ENCODE results near the gene ZNF597.

ZNF597 gene

GRCh38 chr16:3469736-3470135 lies 26.4 kb upstream of the ZNF597 start:
- no peak for DNase-seq (ENCODE audit: low read depth)
- TF ChIP-seq, protein P1, sequence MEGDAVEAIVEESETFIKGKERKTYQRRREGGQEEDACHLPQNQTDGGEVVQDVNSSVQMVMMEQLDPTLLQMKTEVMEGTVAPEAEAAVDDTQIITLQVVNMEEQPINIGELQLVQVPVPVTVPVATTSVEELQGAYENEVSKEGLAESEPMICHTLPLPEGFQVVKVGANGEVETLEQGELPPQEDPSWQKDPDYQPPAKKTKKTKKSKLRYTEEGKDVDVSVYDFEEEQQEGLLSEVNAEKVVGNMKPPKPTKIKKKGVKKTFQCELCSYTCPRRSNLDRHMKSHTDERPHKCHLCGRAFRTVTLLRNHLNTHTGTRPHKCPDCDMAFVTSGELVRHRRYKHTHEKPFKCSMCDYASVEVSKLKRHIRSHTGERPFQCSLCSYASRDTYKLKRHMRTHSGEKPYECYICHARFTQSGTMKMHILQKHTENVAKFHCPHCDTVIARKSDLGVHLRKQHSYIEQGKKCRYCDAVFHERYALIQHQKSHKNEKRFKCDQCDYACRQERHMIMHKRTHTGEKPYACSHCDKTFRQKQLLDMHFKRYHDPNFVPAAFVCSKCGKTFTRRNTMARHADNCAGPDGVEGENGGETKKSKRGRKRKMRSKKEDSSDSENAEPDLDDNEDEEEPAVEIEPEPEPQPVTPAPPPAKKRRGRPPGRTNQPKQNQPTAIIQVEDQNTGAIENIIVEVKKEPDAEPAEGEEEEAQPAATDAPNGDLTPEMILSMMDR (IDR thresholded peaks at IDR 0.05; ENCODE audit: low read depth, low read length, missing control alignments), result no peak
- H3K4me3 ChIP-seq (ENCODE audit: low read depth, low read length), result no peak overlapping the region
- in situ Hi-C loops (cut with HindIII; ENCODE audit: low sequenced_read_pairs), result no loop called here

DNA sequence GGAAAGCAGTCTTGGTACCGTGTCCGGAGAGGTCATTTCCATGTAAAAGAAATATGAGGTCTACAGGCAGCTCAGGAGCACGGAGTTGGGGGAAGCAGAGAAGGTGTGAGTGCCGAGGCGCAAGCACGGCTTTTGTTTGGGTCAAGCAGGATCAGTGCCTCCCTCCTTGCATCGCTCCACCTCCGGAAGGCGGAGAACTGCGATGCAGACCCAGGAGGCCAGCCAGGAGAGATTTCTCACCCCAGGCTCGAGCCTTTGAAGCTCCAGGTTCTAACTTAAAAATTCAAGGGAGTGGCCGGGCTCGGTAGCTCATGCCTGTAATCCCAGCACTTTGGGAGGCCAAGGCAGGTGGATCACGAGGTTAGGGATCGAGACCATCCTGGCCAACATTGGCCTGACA lies 25.2 kb upstream of the ZNF597 start:
- no peak for DNase-seq (ENCODE audit: low read depth)
- TF ChIP-seq, protein P1 (IDR thresholded peaks at IDR 0.05; ENCODE audit: low read depth, low read length, missing control alignments), result no peak
- H3K4me3 ChIP-seq (ENCODE audit: low read depth, low read length), result no peak overlapping the region
- in situ Hi-C loops (cut with HindIII; ENCODE audit: low sequenced_read_pairs), result no loop called here

DNA sequence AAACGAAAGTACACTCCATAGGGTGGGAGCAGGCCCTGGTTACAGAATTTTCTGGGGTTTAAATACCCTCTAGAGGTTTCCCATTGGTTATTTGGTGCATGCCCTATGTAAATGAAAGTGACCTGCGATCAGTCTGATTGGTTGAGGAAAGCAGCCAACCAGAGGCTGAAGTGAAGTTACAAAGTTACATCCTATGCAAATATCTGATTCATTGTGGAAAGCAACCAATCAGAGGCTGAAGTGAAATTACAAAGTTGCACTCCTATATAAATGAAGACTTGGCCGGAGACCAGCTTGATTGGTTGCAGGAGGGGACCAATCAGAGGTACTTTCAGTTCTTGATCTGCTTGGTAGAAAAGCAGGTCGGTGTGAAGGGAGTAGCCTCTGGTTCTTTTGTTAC lies 24.6 kb upstream of the ZNF597 start:
- H3K4me3 ChIP-seq (ENCODE audit: low read depth, low read length), result no peak overlapping the region
- TF ChIP-seq, protein P1 (IDR thresholded peaks at IDR 0.05; ENCODE audit: low read depth, low read length, missing control alignments), result no peak
- no peak for DNase-seq (ENCODE audit: low read depth)
- in situ Hi-C loops (cut with HindIII; ENCODE audit: low sequenced_read_pairs), result no loop called here

DNA sequence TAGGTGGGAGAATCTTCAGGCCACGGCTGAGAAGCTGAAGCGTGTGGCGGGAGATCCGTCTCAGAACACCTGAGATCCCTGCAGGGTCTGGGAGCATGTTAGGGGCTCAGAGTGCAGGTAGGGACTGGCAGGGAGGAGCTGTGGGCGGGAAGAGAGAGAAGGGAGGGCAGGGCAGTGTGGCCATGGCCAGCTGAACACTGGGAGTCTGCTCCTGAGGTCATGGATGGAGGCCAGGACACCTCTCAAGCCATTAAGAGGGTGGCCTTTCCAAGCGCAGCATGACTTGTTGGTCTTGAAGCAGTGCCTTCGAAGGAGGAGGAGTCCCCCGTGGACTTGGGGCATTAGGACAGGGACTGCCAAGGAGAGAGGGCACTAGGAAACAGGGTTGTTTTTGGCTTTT lies 23.9 kb upstream of the ZNF597 start:
- H3K4me3 ChIP-seq (ENCODE audit: low read depth, low read length), result no peak overlapping the region
- in situ Hi-C loops (cut with HindIII; ENCODE audit: low sequenced_read_pairs), result no loop called here
- no peak for DNase-seq (ENCODE audit: low read depth)
- TF ChIP-seq, protein P1 (IDR thresholded peaks at IDR 0.05; ENCODE audit: low read depth, low read length, missing control alignments), result no peak

DNA sequence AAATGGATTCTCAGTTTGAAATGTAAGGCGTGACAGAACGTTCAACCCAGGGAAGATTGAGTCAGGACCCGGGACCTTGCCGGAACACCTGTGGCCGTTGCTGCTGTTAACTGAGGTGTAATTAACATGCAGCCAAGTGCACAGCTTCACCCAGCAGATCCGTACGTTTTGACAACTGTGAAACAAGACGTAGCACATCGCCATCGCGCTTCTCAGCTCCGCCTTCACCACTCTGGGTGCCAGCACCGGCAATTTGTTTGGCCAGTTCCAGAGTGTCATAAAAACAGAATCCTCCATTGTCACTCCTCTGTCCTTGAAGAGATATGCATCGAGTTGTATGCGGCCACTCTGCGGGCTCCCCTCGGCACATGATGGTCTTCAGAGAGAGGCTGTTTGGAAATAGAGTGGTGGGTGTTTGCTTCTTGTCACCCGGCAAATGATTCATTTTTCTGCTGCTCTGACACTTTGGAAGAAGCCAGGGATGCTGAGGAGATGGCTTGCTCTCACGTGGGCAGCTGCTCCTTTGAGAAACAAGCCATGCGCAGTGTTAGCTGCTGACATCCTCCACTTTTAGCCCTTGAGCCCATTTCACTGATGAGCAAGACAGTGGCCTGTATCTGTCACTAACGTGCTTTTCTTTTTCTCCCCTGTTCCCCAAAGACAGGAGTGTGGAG lies 22.7 kb upstream of the ZNF597 start:
- no peak overlapping the region for H3K4me3 ChIP-seq (ENCODE audit: low read depth, low read length)
- no peak for DNase-seq (ENCODE audit: low read depth)
- TF ChIP-seq, protein P1 (IDR thresholded peaks at IDR 0.05; ENCODE audit: low read depth, low read length, missing control alignments), result no peak
- in situ Hi-C loops (cut with HindIII; ENCODE audit: low sequenced_read_pairs), result no loop called here

GRCh38 chr16:3465301-3465700 lies 22.0 kb upstream of the ZNF597 start:
- no peak for DNase-seq (ENCODE audit: low read depth)
- TF ChIP-seq, protein P1 (IDR thresholded peaks at IDR 0.05; ENCODE audit: low read depth, low read length, missing control alignments), result no peak
- H3K4me3 ChIP-seq (ENCODE audit: low read depth, low read length), result no peak overlapping the region
- in situ Hi-C loops (cut with HindIII; ENCODE audit: low sequenced_read_pairs), result no loop called here
